Thymus (tissue), 11 donors: Measurements from ENCODE around the gene TNIP2. TPM values are rescaled to one million over a fixed set of nuclear protein-coding genes. Genes with fewer than 3 reads are reported as not detected.
A peak's percentile ranks its signal among the peaks of the same experiment; 100 is the strongest.

Experiments
- DNase-seq, 9 donors: peaks; one replicate each; pipeline ENCODE4 v3.0.0-alpha.2; 2013; ENCODE audit warnings: low spot score in 9 of 9, low read depth in 6 of 9, missing footprints in 1 of 9
- H3K27ac ChIP-seq, 2 donors: one replicate each; pipeline ENCODE4 v1.5.1; 2013; ENCODE audit warnings: control low read depth in 1 of 2, low read depth in 1 of 2, low read length in 1 of 2, mild to moderate bottlenecking in 1 of 2, moderate library complexity in 1 of 2
- H3K27me3 ChIP-seq, 2 donors: one replicate each; pipeline ENCODE4 v1.5.1; 2013; ENCODE audit warnings: low read length in 1 of 2; ENCODE audit not compliant: control insufficient read depth in 2 of 2, insufficient read depth in 1 of 2
- H3K36me3 ChIP-seq, 2 donors: one replicate each; pipeline ENCODE4 v1.5.1; 2013; ENCODE audit warnings: low read length in 1 of 2, mild to moderate bottlenecking in 1 of 2, moderate library complexity in 1 of 2; ENCODE audit not compliant: control insufficient read depth in 2 of 2, insufficient read depth in 2 of 2
- H3K4me1 ChIP-seq, 2 donors: one replicate each; pipeline ENCODE4 v1.5.1; 2013; ENCODE audit warnings: low read length in 2 of 2; ENCODE audit not compliant: control insufficient read depth in 2 of 2, insufficient read depth in 2 of 2
- H3K4me3 ChIP-seq, 2 donors: one replicate each; pipeline ENCODE4 v1.5.1; 2013; ENCODE audit warnings: low read length in 2 of 2, control low read depth in 1 of 2, mild to moderate bottlenecking in 1 of 2
- H3K9me3 ChIP-seq, 2 donors: one replicate each; pipeline ENCODE4 v1.5.1; 2013; ENCODE audit warnings: low read length in 1 of 2, mild to moderate bottlenecking in 1 of 2; ENCODE audit not compliant: control insufficient read depth in 2 of 2, insufficient read depth in 1 of 2
- WGBS: extraction: QIAGEN DNeasy Blood & Tissue Kit; methylation state at CpG from one replicate; pipeline ENCODE4 v1.1.7; 2013; 5-methylcytosine and 5-hydroxymethylcytosine counted together
- polyA plus RNA-seq: library from polyadenylated mRNA; stranded (reverse); fragments of 200-250 nt; gene quantifications from one replicate; pipeline ENCODE4 v1.2.3, GENCODE V29; 2013
- total RNA-seq: library from RNA; stranded (reverse); fragments of 120-200 nt; gene quantifications from one replicate; pipeline ENCODE4 v1.2.4, GENCODE V29; 2013
- donor health status: healthy.

The TNIP2 gene
- total and polyA plus RNA-seq, 2 donors, result 19.7 to 41.8 TPM

- Histone ChIP-seq H3K36me3 (no peaks in the 10 kb centered on the region), H3K4me1 (peaks cover 41 to 53% of the 10 kb centered on the region in 2 donors), H3K27ac (peak overlapping the region; percentile 44 to 86), H3K27me3 (peaks cover 0 to 10% of the 10 kb centered on the region in 2 donors), H3K9me3 (no peaks in the 10 kb centered on the region), H3K4me3 (peak overlapping the region; percentile 16 to 25)
- DNase-seq, result no peak
- WGBS, result 84% methylated on average over 23 of the region's 23 CpGs
These were observed 44.0 kb upstream of the TNIP2 start for GRCh38 chr4:2799971-2800690.

- 40% methylated on average over 14 of the region's 14 CpGs for WGBS
- peak overlapping the region; percentile 16 to 29 for H3K4me3 ChIP-seq
- peaks cover 41 to 56% of the 10 kb centered on the region in 2 donors for H3K4me1 ChIP-seq
- H3K36me3 ChIP-seq, result no peaks in the 10 kb centered on the region
- no peaks in the 10 kb centered on the region for H3K9me3 ChIP-seq
- peak overlapping the region; percentile 36 to 86 for H3K27ac ChIP-seq
- H3K27me3 ChIP-seq, result peaks cover 0 to 17% of the 10 kb centered on the region in 2 donors
- DNase-seq, result peak in 1 of 9 donors; percentile 43
These were observed 43.2 kb upstream of the TNIP2 start for GRCh38 chr4:2799224-2799911.

- WGBS, result 18% methylated on average over 29 of the region's 29 CpGs
- peak overlapping the region; percentile 16 to 29 for H3K4me3 ChIP-seq
- no peaks in the 10 kb centered on the region for H3K9me3 ChIP-seq
- peak in 3 of 9 donors; percentile 55 to 77 (median 57) for DNase-seq
- H3K27me3 ChIP-seq, result peaks cover 0 to 25% of the 10 kb centered on the region in 2 donors
- H3K4me1 ChIP-seq, result peaks cover 45 to 63% of the 10 kb centered on the region in 2 donors
- H3K27ac ChIP-seq, result peak overlapping the region; percentile 79 to 86
- H3K36me3 ChIP-seq, result no peaks in the 10 kb centered on the region
These were observed 42.5 kb upstream of the TNIP2 start for GRCh38 chr4:2798399-2799223.

- Histone ChIP-seq H3K4me3 (peak overlapping the region in 1 of 2 donors; percentile 8), H3K4me1 (peaks cover 52 to 68% of the 10 kb centered on the region in 2 donors), H3K27me3 (peaks cover 0 to 32% of the 10 kb centered on the region in 2 donors), H3K9me3 (no peaks in the 10 kb centered on the region), H3K36me3 (no peaks in the 10 kb centered on the region), H3K27ac (peak overlapping the region; percentile 57 to 79)
- 15% methylated on average over 23 of the region's 23 CpGs for WGBS
- DNase-seq, result peak in 2 of 9 donors; percentile 60 to 71
These were observed 41.6 kb upstream of the TNIP2 start for GRCh38 chr4:2797545-2798305.

- Histone ChIP-seq H3K4me3 (no peak overlapping the region), H3K9me3 (peaks cover 0 to 4% of the 10 kb centered on the region in 2 donors), H3K36me3 (no peaks in the 10 kb centered on the region), H3K27me3 (peaks cover 0 to 40% of the 10 kb centered on the region in 2 donors), H3K27ac (no peak overlapping the region), H3K4me1 (peaks cover 52 to 75% of the 10 kb centered on the region in 2 donors)
- DNase-seq, result no peak
- WGBS, result 96% methylated on average over 13 of the region's 13 CpGs
These were observed 40.9 kb upstream of the TNIP2 start for GRCh38 chr4:2796849-2797544.

DNA sequence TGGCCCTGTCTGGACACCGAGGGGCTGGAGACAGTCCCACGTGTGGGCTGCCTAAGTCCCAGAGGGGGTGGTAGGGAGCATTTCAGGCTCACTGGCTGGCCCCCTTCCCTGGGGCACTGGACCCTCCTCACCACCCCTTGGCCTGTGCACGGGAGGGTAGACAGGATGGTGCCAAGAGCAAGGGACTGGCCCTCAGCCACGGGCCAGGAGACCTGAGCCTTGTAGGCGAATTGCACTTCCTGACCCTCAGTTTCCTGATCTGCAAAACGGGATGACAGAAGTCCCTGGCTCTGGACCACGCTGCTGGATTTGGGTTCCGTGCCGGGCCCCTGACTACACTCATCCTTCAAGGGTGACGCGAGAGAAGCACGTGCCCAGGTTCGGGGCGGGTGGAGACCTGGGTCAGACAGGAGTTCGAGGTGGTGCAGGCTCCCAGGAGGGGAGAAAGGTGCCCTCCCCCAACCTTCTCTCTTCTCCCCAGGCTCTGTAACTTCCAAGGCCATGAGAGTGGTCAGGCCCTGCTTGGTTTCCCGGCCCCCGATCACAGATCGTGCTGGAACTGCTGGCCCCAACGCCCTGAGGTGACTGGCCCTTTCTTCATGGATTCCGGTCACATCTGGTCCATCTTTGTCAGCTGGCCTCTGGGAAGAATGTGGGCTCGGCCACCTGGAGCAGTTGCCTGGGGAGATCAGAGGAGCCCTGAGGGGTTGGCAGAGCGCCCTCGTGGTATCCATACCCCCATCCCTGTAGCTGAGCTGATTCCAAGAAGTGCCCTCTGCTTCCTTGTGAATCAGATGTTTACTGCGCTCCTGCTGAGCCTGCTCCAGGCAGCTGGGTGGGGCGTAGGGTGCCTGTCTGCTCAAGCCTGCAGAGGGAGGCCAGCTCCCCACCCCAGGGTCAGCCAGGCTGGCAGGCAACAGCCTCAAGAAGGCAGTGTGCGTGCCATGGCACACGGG, 40.0 kb upstream of the TNIP2 start:
- Histone ChIP-seq H3K36me3 (no peaks in the 10 kb centered on the region), H3K9me3 (peaks cover 0 to 4% of the 10 kb centered on the region in 2 donors), H3K27me3 (peaks cover 0 to 48% of the 10 kb centered on the region in 2 donors), H3K27ac (no peak overlapping the region), H3K4me1 (peaks cover 49 to 71% of the 10 kb centered on the region in 2 donors), H3K4me3 (no peak overlapping the region)
- WGBS, result 91% methylated on average over 27 of the region's 27 CpGs
- no peak for DNase-seq

GRCh38 chr4:2795300-2795892, 39.3 kb upstream of the TNIP2 start:
- Histone ChIP-seq H3K4me1 (peaks cover 43 to 65% of the 10 kb centered on the region in 2 donors), H3K27me3 (peaks cover 0 to 50% of the 10 kb centered on the region in 2 donors), H3K4me3 (no peak overlapping the region), H3K36me3 (no peaks in the 10 kb centered on the region), H3K27ac (no peak overlapping the region), H3K9me3 (peaks cover 0 to 4% of the 10 kb centered on the region in 2 donors)
- no peak for DNase-seq
- WGBS, result 97% methylated on average over 17 of the region's 17 CpGs
